Stimulated activated CD4-positive, alpha-beta T cell treated with anti-CD3 and anti-CD28 coated beads, Interleukin-15, amount 100 ng/mL, for 1 hour (primary cell): ENCODE data around the gene PRSS27.
"Not testable (repeated sequence)": the region's sequence is repeated elsewhere in the genome, so short reads cannot be mapped to it uniquely, and the experiment has no call there.

Experiments used
- DNase-seq, 2 donors: peaks; one replicate each; pipeline ENCODE4 v3.0.0-alpha.2; 2020; ENCODE audit warnings: low read depth in 1 of 2, low spot score in 1 of 2

The PRSS27 gene

DNA sequence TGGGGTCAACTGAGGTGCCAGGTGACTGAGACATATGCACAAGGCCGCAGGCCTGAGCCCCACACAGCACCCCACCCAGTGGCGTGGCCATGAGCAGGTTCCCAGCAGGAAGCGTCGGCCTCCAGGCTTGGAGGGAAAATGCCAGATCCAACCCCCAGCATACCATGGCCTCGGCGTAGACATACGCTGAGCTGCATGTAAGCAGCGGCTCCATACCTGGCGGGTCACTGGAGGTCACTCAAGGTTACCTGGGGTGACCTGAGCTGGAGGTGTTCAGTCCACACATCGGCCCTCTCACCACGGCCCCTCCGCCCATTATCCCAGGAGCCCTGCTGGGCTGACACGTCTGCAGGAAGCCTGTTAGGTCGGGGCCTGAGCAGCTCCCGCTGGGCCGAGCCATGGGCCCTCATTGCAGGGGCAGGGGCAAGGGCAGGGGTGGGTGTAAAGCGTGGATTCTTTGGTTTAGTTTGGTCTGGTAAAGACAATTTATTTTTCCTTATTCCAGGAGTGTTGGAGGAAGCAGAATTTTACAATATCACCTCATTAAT is 22.5 kb downstream of the PRSS27 start:
- DNase-seq = no peak

- not testable (repeated sequence) for DNase-seq
Observed at GRCh38 chr16:2696601-2697250, 23.3 kb downstream of the PRSS27 start.

DNA sequence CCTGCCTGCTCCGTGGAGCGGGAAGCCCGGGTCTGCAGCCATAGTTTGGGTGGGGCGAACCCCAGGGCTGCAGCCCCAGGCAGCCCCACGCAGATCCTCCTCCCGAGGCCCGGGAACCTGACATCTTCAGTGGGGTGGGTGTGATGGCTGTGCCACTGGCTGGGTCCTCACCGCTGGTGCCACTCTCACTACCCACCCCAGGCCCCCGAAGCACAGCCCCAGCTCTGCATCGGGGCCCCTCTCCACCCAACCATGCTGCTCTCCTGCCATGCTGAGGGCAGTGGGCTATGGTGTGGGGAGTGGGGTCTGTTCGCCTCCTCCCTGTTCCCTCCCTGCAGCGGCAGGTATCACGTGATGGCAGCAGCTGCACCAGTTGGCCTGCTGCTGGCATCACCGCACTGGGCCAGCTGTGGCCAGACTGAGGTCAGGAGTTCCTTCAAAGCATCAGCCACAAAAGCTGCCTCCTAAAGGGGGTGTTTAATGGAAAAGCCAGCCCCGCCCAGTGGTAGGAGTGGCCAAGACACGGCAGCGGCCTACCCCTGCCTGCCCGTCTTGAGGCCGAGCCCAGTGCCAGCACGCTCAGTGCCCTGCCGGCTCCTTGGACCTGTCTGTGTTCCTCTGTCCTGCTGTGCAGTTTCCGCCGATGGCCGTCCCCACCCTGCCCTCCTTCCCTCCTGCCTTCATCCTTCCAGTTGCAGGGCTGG is 26.9 kb downstream of the PRSS27 start:
- DNase-seq = no peak

- no peak for DNase-seq
Observed at GRCh38 chr16:2692251-2692947, 27.6 kb downstream of the PRSS27 start.

GRCh38 chr16:2691491-2692248 is 28.4 kb downstream of the PRSS27 start:
- DNase-seq = no peak

DNA sequence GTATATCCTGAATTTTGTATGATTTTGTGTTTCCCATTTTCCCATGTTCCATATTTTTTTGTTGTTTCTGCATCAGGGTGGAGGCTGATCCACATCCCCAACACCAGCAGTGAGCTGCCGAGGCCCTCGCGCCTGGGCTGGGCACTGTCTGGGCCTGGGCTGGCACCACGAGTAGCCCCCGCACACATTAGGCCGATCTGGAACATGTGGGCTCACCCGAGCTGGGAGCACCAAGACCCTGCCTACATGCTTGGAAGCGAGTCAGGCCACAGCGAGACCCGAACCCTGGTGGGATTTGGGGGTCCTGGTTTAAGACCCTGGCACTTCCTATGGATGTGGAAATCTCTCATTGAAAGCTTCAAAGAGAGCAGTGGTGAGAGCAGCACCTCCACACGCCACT is 29.2 kb downstream of the PRSS27 start:
- DNase-seq = no peak

DNA sequence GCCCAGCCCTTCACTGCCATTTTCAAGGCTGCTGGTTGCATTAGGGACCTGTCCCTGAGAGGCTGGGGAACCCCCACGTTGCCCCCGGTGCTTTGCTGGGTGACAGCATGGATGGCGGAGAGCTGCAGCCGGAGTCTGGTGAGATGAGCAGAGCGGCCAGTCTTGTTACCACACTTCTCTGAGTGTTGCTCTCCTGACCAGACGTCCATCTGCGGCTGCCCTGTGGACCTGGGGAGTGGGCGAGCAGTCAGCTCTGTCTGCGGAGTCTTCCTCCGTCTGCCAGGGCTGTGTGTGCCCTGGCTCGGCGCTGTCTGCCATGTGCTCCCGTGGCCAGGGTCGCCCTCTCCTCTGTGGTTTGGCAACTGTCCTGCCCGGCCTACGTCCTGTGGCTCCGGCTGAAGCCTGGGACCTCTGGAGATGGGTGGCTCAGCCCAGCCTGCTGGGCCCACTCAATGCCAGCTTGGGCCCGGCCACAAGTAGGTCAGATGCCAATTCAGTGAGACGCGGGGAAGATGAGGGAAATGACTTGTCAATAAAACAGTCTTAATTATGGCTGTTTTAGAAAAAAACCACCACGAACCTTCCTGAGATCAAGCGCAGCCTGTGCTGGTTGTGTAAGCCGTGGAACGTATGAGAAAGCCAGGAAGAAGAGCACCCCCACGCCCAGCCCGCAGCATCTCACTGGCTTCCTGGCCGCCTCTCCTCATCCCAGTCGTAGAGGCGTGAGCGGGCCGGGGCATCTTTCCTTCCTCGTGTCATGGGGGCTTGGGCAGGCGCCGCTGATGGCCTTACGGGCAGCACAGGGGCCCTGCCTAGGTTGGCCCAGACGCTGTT is 29.8 kb downstream of the PRSS27 start:
- DNase-seq = no peak

DNA sequence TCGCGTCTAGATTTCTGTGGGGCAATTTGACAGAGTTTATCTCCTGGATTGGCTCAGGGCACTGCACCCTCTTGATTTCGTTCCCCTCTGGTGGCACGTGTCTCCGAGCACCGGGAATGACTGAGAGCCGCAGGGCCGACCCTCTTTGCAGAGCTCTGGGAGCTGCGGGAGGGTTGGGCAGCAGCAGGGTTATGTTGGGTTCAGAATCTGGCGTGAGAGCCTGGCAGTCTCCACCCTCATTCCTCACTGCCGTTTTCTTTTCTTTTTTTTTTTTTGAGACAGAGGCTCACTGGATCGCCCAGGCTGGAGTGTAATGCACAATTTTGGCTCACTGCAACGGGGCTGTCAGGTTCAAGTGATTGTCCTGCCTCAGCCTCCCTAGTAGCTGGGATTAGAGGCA is 30.6 kb downstream of the PRSS27 start:
- DNase-seq = not testable (repeated sequence)

- no peak for DNase-seq
Observed at GRCh38 chr16:2687531-2688308, 32.3 kb downstream of the PRSS27 start.

DNA sequence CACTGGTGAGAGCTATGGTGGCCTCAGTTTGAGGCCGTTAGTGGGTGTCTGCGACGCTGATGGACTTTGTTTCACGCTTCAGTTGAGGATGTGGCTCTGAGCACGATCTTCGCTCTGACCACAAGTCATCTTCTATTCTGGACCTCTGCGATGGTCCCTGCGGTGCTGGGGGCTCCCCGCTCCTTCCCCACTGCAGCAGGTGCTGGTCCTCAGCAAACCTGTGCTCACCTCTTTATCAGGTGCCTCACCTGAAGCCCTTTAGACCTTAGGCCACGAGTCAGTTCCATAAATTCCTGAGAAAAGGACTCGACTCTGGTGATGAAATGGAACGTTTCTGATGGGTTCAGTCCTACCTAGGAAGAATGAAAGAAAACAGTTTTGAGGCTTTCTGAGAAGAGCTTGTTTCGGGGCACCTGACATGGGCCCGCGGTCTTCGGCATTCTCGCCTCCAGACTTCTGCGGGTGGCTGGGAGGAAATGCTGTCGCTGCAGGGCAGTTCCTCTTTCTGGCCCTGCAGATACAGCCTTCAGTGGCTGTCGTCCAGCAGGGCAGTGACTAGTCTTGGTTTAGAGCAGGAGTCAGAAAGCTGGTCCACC is 33.0 kb downstream of the PRSS27 start:
- no peak for DNase-seq

- DNase-seq = not testable (repeated sequence)
Observed at GRCh38 chr16:2686075-2686474, 33.9 kb downstream of the PRSS27 start.

GRCh38 chr16:2683041-2683440 is 37.0 kb downstream of the PRSS27 start:
- DNase-seq = not testable (repeated sequence)

DNA sequence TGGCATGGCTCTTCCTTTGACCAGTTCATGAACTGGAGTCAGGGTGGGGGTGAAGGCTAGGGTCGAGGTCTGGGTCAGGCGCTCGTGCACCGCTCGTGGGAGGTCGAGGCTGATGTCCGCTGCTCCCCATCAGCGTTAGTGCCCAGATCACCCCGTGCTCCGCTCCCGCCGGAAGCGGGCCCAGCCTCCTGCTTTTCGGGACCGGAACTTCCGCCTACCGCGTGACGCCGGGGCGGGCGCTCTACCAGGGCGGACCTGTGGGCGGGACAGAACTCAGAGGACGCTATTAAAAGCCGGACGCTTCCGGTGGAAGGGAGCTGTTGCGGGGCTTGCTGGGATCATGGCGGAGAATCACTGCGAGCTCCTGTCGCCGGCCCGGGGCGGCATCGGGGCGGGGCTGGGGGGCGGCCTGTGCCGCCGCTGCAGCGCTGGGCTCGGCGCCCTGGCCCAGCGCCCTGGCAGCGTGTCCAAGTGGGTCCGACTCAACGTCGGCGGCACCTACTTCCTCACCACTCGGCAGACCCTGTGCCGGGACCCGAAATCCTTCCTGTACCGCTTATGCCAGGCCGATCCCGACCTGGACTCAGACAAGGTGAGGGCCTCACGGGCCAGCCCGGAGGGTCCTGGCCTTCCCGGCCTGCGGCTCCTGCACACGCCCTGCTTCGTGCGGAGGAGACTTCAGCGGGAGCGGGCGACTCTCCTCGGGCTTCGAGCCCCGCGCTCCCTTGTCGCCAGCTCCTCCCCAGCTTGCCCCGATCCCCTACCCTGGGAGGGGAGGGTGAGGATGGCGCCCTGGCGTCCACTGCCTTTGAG is 37.6 kb downstream of the PRSS27 start, which contains the start of gene KCTD5:
Gene KCTD5, plus strand, starts transcription at position 315 of the 813 bp plus-strand sequence. Its CDS starts 26 bp downstream, at position 341.
- peak; percentile 90 to 94 for DNase-seq

- DNase-seq = not testable (repeated sequence)
Observed at GRCh38 chr16:2680360-2680759, 39.7 kb downstream of the PRSS27 start.

GRCh38 chr16:2679902-2680301 is 40.1 kb downstream of the PRSS27 start:
- not testable (repeated sequence) for DNase-seq

DNA sequence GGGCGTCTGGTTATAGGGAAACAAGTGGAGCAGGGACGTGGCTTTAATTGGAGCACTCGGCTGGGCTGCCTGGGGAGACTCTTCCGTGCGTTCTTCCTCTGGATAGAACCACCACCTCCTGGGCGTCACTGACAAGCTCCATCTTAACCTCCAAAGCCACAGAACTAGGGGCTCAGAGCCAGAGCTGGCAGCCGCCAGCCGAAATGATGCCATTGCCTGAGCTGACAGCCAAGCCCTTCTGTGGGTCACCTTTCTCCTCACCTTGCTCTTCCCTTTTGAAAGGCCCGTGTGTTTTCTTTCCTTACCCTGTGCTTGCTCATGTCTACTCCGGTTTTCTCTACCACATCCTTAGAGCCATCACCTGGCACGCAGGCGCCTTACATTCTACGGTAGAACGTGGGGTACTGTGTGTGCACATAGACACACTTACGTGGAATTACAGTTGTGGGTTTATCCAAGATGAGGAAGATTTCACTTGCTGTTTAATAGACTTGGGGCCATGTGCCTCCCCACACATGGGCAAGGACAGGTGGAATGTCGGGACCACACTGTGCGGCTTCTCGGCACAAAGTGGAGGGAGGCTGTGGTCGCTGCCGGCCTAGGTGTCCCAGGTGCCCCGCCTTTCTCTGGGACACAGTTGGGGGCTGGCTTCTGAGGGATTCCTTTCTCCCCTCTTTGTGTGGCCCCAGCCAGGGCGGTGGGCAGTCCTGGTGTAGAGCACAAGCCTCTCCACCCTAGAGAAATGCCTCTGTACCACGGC is 41.6 kb downstream of the PRSS27 start:
- DNase-seq = not testable (repeated sequence)

DNA sequence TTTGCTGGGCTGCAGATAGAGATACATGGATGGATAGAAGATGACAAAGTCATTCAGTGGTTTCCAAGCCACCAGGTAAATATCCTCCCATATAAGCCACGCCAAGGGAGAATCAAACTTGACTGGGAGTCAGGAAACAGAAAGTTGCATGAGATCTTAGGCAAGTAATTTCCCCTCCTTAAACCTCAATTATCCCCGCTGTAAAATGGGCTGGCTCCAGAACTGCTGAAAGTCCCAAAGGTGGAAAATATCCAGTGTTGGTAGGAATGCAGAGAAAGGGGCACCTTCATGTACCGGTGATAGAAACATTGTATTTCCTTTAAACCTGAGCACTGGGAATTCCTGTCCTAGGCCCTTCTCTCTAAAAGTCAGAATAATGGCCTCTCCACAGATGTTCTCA is 43.1 kb downstream of the PRSS27 start:
- not testable (repeated sequence) for DNase-seq
